GM18505 (cell line): Measurements from ENCODE around the gene RALGAPA1.

Experiments used
- ATAC-seq: cut with Tn5 transposase; IDR thresholded peaks from one replicate; pipeline ENCODE4 v1.9.1; 2021; ENCODE audit not compliant: unreplicated experiment
- POLR2A ChIP-seq: IDR thresholded peaks from 4 replicates; pipeline ENCODE4 v1.6.1; 2011; ENCODE audit warnings: borderline replicate concordance; ENCODE audit not compliant: insufficient read depth, insufficient read length; ENCODE audit errors: extremely low read depth

RALGAPA1 gene

DNA sequence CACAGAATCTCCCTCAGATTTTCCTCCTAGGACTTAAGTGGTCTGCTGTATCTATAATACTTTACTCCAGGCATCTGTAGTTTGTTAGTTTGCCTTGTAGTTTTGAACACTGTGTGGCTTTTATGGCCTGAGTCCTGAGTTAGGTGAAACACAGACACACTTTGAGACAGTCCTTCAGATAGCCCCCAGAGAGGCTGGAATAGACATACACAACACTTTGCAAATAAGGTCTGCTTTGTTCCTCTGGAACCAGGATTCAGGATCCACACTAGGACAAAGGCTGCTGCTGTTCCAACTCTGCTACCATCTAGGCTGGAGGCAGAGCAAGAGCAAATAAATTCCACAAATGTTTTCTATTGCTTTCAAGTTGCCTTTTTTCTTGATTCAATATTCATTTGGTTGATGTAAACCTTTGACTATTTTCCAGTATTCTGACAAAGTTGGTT is 316.5 kb downstream of the RALGAPA1 start:
- ATAC-seq: no peak
- TF ChIP-seq POLR2A: no peak
